Hepatocyte (in vitro differentiated cells): ENCODE data around the gene CGGBP1.

Source experiments
- CTCF ChIP-seq: fragments of 200-600 bp; sonication (generic); IDR thresholded peaks from 2 replicates; pipeline ENCODE4 v1.5.1; 2016; ENCODE audit warnings: antibody characterized with exemption, mild to moderate bottlenecking; ENCODE audit not compliant: poor library complexity
- EZH2phosphoT487 ChIP-seq: fragments of 200-600 bp; sonication (generic); IDR thresholded peaks from one replicate; pipeline ENCODE4 v1.6.1; 2018; ENCODE audit warnings: antibody characterized with exemption, mild to moderate bottlenecking, low read depth, moderate library complexity; ENCODE audit not compliant: unreplicated experiment, severe bottlenecking

- TF ChIP-seq EZH2phosphoT487 (no peak), CTCF (no peak)
Observed at GRCh38 chr3:88075072-88075471, 16.3 kb upstream of the CGGBP1 start.
